GM12892 (cell line): ENCODE data around the gene CUEDC2.

ENCODE experiments used
- DNase-seq: peaks from one replicate; pipeline ENCODE4 v3.0.0; 2011; ENCODE audit not compliant: insufficient read length
- FAIRE-seq: peaks from 2 replicates; lab custom pipeline; 2011; peaks lifted over from hg19 to GRCh38; lab: Jason Lieb, UNC
- POLR2A ChIP-seq: IDR thresholded peaks from 2 replicates; pipeline ENCODE4 v1.6.1; 2011; ENCODE audit warnings: low read depth, low read length, control low read depth
- POLR2AphosphoS5 ChIP-seq: IDR thresholded peaks from 2 replicates; pipeline ENCODE4 v1.6.1; 2011; ENCODE audit warnings: low read depth, low read length, control low read depth
- TAF1 ChIP-seq: IDR thresholded peaks from 2 replicates; pipeline ENCODE4 v1.6.1; 2011; ENCODE audit warnings: low read depth, mild to moderate bottlenecking, control low read depth, low read length, borderline replicate concordance

The CUEDC2 gene

GRCh38 chr10:102421757-102422512, 10.4 kb downstream of the CUEDC2 start:
- no peak for FAIRE-seq
- no peak for DNase-seq
- TF ChIP-seq TAF1 (no peak), POLR2AphosphoS5 (peak; percentile 20; the same call in 1 of the 2 replicates), POLR2A (no peak)

DNA sequence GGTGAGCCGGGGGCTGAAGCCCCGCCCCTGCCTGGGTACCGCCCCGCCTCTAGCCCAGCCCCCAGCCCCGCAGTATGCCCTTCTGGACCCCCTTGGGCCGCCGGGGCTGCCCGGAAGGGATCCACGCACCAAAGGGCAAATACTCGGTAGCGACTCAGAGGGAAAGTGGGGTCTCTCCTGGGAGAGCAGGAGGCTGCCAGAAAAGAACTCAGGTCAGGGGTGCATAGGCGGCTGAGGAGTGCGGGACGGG, 10.9 kb downstream of the CUEDC2 start:
- no peak for FAIRE-seq
- TF ChIP-seq TAF1 (no peak), POLR2A (no peak), POLR2AphosphoS5 (no peak)
- no peak for DNase-seq

- DNase-seq: peak; percentile 96
- TF ChIP-seq POLR2AphosphoS5: 0 out of 2 replicates have a peak, but pooled peaks have one; percentile 40
- TF ChIP-seq TAF1: peak; percentile 28; the same call in 1 of the 2 replicates
- peak; percentile 31; the same call in 1 of the 2 replicates for TF ChIP-seq POLR2A
- peak; percentile 99 for FAIRE-seq
Measured at GRCh38 chr10:102420714-102421506, 11.5 kb downstream of the CUEDC2 start, which contains the start of gene FBXL15. Gene FBXL15, plus strand, starts transcription at chr10:102420836. Its CDS starts 294 bp downstream, at chr10:102421130.

DNA sequence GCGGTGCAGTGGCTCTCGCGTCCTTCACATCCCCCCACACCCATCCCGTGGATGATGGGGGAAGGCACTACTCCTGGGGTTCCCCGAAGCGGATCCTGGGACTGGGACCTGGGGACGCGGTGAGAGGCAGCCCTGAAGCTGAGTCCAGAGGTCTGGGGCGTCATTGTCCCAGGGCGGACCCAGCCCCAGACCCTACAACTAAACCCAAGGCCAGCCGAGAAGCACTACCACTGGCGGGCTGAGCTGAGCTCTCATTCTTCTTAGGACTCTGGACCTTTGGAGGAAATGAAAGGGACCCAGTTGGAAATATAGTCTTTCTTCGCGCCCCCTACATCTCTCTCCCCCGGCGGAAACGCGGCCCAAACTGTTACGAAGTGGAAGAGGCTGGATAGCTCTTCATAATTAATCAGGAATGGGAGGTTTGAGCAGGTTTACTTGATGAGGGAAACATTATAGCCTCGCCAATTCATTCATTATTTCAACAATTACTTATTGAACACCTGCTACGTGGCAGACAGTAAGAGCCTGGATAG, 12.1 kb downstream of the CUEDC2 start:
- TF ChIP-seq TAF1: no peak
- no peak for TF ChIP-seq POLR2AphosphoS5
- no peak for TF ChIP-seq POLR2A
- FAIRE-seq (peak; percentile 21), DNase-seq (no peak)

DNA sequence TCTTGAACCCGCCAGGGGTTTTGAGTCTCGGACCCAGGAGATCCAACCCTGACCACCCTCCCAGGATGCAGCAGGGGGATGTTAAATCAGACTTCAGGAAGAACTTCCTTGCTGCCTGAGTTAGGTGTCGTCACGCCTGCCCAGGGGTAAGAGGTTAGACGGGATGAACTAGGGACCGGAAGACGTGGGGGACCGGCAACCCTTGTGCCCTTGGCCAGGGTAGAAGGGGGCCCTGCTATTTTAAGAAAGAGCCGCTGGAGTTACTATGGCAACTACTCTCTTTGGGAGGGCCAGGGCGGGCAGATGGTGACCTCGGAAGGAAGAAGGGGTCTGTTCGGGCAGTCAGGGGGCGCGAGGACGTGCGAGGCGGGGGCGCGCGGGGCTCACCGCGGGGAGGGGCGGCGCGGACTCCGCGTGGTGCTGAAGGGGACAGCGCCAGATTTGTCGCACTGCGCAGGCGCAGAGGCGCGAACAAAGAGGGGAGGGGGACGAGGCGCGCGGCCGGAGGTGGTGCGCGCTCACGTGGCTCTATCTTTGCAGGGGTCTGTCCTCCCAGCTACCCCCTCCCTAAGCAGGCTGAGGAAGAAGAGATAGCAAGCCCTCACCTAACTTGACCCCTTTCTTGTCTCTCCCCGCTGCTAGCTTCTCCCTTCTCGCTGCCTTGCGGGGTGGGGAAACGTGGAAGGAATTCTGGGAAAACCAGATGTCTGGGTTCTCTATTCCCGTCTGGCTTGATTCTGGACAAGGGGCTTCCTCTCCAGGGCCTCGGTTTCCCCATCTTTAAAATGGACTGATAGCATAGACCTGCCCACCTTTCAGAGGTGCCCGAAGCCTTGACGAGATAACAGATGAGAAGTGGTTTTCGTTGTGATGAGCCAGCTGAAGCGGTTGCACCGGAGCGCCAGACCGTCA, 12.8 kb downstream of the CUEDC2 start:
- no peak for TF ChIP-seq POLR2AphosphoS5
- TF ChIP-seq TAF1: no peak
- TF ChIP-seq POLR2A: no peak
- DNase-seq: peak; percentile 72
- peak; percentile 93 for FAIRE-seq

DNA sequence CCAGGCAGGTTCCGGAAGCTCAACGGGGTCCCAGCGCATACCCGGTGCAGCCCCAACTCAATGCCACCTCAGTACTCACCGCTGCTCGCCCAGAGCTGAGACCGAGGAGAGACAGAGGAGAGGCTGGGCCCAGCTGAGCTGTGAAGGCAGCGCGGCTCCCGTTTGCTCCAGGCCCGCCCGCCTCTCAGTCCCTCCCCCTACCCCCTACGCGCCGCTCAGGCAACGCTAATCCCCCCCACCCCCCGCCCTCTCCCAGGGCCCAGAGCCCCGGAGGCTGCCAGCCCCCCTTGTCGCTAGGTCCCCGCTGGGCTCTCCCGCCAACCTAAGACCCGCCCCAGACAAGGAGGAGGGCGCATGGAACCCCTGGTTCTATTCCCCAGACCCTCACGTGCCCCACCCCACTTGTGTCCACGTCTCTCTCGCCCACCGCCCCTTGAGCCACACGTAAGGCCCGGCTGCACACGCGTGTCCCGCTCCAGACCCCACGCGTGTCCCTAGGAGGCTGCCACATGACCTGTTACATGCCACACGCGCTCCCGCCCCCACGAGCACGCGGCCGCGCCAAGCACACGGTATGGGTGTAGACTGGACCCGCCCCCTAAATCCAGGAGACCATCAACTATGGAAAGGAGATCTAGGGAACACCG, 13.6 kb downstream of the CUEDC2 start, which contains the start of gene PSD:
Gene PSD, minus strand, starts transcription at position 164 of the 647 bp plus-strand sequence. CDS start 1,747 bp downstream, outside the sequence.
- no peak for DNase-seq
- no peak for FAIRE-seq
- TF ChIP-seq POLR2A (no peak), TAF1 (no peak), POLR2AphosphoS5 (no peak)

DNA sequence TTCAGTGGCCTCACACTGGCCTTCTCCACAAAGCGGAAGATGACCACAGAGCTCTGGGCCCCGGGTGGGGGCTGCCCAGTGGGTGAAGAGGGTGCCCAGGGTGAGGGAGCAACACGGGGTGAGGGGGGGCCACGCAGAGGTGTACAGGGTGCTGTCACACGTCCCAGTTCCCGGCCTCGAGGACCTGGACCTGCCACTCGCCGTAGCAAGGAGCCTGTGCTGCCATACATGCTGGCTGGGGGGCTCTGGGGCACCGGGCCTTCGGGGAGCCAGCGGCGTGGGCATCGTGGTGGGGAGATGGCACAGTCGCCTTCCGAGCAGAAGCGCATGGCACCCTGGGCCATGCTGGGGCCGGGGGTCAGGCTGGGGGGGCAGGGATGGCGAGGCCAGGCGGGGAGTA, 15.7 kb downstream of the CUEDC2 start:
- no peak for DNase-seq
- TF ChIP-seq POLR2AphosphoS5 (no peak), POLR2A (no peak), TAF1 (no peak)

GRCh38 chr10:102416283-102416682, 16.1 kb downstream of the CUEDC2 start:
- no peak for TF ChIP-seq POLR2AphosphoS5
- TF ChIP-seq POLR2A: no peak
- no peak for TF ChIP-seq TAF1
- DNase-seq (no peak), FAIRE-seq (no peak)

More for the DNA sequence above, 15.7 kb downstream of the CUEDC2 start:
- FAIRE-seq: no peak

- FAIRE-seq (no peak), DNase-seq (no peak)
Measured at GRCh38 chr10:102414749-102415148, 17.6 kb downstream of the CUEDC2 start.

DNA sequence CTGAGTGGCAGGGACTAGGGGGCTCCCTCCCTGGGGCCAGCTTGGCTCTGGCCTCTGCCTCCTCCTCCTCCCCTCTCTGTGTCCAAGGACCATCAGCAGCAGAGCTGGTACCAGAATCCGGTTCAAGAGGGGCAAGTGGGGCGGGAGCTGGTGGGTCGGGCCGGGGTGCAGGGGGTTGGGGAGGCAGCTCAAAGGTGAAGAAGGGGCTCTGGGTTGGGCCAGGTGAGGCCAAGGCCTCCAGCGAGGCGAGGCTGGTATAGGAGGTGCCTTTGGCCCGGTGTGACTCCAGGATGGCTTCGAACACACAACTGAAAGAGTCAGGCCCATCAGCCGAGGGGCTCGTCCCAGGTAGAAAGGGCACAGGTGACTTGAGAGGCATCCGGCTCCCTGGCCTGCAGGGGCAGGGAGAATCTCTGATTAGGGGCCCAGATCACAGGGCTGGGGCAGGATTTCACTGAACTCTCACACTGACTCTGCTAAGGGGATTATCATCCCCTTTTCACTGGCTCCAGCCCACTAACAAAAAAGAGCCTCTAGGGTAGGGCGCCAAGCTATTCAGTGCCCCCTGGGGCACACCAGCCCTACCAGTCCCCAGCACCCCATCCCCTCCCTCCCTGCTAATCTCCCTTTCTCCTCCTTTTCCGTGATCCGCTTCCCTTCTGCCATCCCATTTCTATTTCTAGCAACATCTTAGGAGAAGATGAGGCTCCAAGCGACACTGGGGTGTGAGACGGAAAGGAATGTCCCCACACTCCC, 18.4 kb downstream of the CUEDC2 start:
- no peak for TF ChIP-seq POLR2AphosphoS5
- no peak for FAIRE-seq
- DNase-seq: no peak

More at GRCh38 chr10:102414749-102415148, 17.6 kb downstream of the CUEDC2 start:
- no peak for TF ChIP-seq TAF1
- no peak for TF ChIP-seq POLR2AphosphoS5
